H9 (cell line): ENCODE results near the gene UPB1. TPM values are rescaled to one million over a fixed set of nuclear protein-coding genes. Genes with fewer than 3 reads are reported as not detected.

ENCODE experiments used
- DNase-seq: peaks from one replicate; pipeline ENCODE4 v3.0.0-alpha.2; 2017
- H2AFZ ChIP-seq: one replicate; pipeline ENCODE4 v1.6.1; 2013; ENCODE audit warnings: mild to moderate bottlenecking, low read length, control low read depth, moderate library complexity
- H2AK5ac ChIP-seq: 2 replicates; pipeline ENCODE4 v1.6.1; 2013; ENCODE audit warnings: low read length, control low read depth, mixed read lengths; ENCODE audit not compliant: insufficient read length
- H2BK120ac ChIP-seq: one replicate; pipeline ENCODE4 v1.6.1; 2013; ENCODE audit warnings: low read depth, mild to moderate bottlenecking, low read length, control low read depth, inconsistent platforms; ENCODE audit not compliant: poor library complexity, severe bottlenecking
- H2BK12ac ChIP-seq: 2 replicates; pipeline ENCODE4 v1.6.1; 2013; ENCODE audit warnings: low read length, control low read depth, mixed read lengths, low read depth; ENCODE audit not compliant: insufficient read length
- H2BK15ac ChIP-seq: 2 replicates; pipeline ENCODE4 v1.6.1; 2013; ENCODE audit warnings: low read depth, low read length, control low read depth
- H2BK20ac ChIP-seq: one replicate; pipeline ENCODE4 v1.6.1; 2013; ENCODE audit warnings: low read depth, mild to moderate bottlenecking, low read length, control low read depth, inconsistent platforms; ENCODE audit not compliant: poor library complexity, severe bottlenecking
- H2BK5ac ChIP-seq: 2 replicates; pipeline ENCODE4 v1.6.1; 2013; ENCODE audit warnings: low read length, control low read depth, mixed read lengths; ENCODE audit not compliant: insufficient read length
- H3K14ac ChIP-seq: 2 replicates; pipeline ENCODE4 v1.6.1; 2013; ENCODE audit warnings: low read length, control low read depth; ENCODE audit not compliant: insufficient read depth
- H3K18ac ChIP-seq: 2 replicates; pipeline ENCODE4 v1.6.1; 2013; ENCODE audit warnings: low read depth, mild to moderate bottlenecking, mixed read lengths, low read length, control low read depth; ENCODE audit not compliant: insufficient read length
- H3K23ac ChIP-seq: 2 replicates; pipeline ENCODE4 v1.6.1; 2013; ENCODE audit warnings: low read length, control low read depth, mixed read lengths, low read depth; ENCODE audit not compliant: insufficient read length
- H3K23me2 ChIP-seq: 2 replicates; pipeline ENCODE4 v1.6.1; 2013; ENCODE audit warnings: low read depth, mild to moderate bottlenecking, mixed read lengths, low read length, control low read depth; ENCODE audit not compliant: insufficient read length, poor library complexity, severe bottlenecking
- H3K27ac ChIP-seq: 2 replicates; pipeline ENCODE4 v1.5.1; 2013; ENCODE audit warnings: low read length, control low read depth, mixed read lengths, low read depth; ENCODE audit not compliant: insufficient read length
- H3K27me3 ChIP-seq: 2 replicates; pipeline ENCODE4 v1.6.1; 2013; ENCODE audit warnings: low read length, control low read depth, inconsistent platforms; ENCODE audit not compliant: insufficient read depth
- H3K4ac ChIP-seq: 2 replicates; pipeline ENCODE4 v1.6.1; 2013; ENCODE audit warnings: low read depth, mild to moderate bottlenecking, control low read depth, inconsistent platforms, low read length, moderate library complexity
- H3K4me1 ChIP-seq: 2 replicates; pipeline ENCODE4 v1.6.1; 2013; ENCODE audit warnings: low read length, control low read depth, inconsistent platforms; ENCODE audit not compliant: insufficient read depth
- H3K4me2 ChIP-seq: 2 replicates; pipeline ENCODE4 v1.6.1; 2013; ENCODE audit warnings: low read length, control low read depth, mixed read lengths; ENCODE audit not compliant: insufficient read length, insufficient read depth
- H3K56ac ChIP-seq: 2 replicates; pipeline ENCODE4 v1.6.1; 2013; ENCODE audit warnings: low read depth, mild to moderate bottlenecking, mixed read lengths, low read length, control low read depth; ENCODE audit not compliant: insufficient read length
- H3K79me1 ChIP-seq: 2 replicates; pipeline ENCODE4 v1.6.1; 2013; ENCODE audit warnings: low read depth, mild to moderate bottlenecking, moderate library complexity, low read length, control low read depth, inconsistent platforms; ENCODE audit not compliant: insufficient read depth, poor library complexity, severe bottlenecking
- H3K79me2 ChIP-seq: 2 replicates; pipeline ENCODE4 v1.6.1; 2013; ENCODE audit warnings: low read length, control low read depth, inconsistent platforms; ENCODE audit not compliant: insufficient read depth
- H3K9ac ChIP-seq: 2 replicates; pipeline ENCODE4 v1.6.1; 2013; ENCODE audit warnings: low read length, control low read depth, mixed read lengths; ENCODE audit not compliant: insufficient read length; ENCODE audit errors: extremely low read depth
- H3K9me3 ChIP-seq: one replicate; pipeline ENCODE4 v1.6.1; 2013; ENCODE audit warnings: low read depth, low read length, inconsistent platforms; ENCODE audit not compliant: control insufficient read depth
- H3T11ph ChIP-seq: one replicate; pipeline ENCODE4 v1.6.1; 2013; ENCODE audit warnings: mild to moderate bottlenecking, low read length, control low read depth, inconsistent platforms
- H4K20me1 ChIP-seq: one replicate; pipeline ENCODE4 v1.6.1; 2013; ENCODE audit not compliant: control insufficient read depth, insufficient read length, insufficient read depth
- H4K5ac ChIP-seq: 2 replicates; pipeline ENCODE4 v1.6.1; 2013; ENCODE audit warnings: low read depth, mild to moderate bottlenecking, mixed read lengths, low read length, control low read depth; ENCODE audit not compliant: insufficient read length
- H4K8ac ChIP-seq: replicated peaks from 2 replicates; pipeline ENCODE4 v1.6.1; 2013; ENCODE audit warnings: low read length, control low read depth, mixed read lengths, low read depth; ENCODE audit not compliant: insufficient read length
- H4K91ac ChIP-seq: 2 replicates; pipeline ENCODE4 v1.6.1; 2013; ENCODE audit warnings: low read depth, mild to moderate bottlenecking, moderate library complexity, mixed read lengths, low read length, control low read depth; ENCODE audit not compliant: insufficient read length
- H3K27ac Mint-ChIP-seq, 3 experiments: 2 replicates in 2 of 3; 3 replicates in 1 of 3; pipeline ENCODE4 v1.8.0; 2020 to 2021; ENCODE audit warnings: mixed read lengths in 3 of 3, mild to moderate bottlenecking in 1 of 3, moderate library complexity in 1 of 3
- H3K27me3 Mint-ChIP-seq: 2 replicates; pipeline ENCODE4 v1.8.0; 2021; ENCODE audit warnings: low read depth, mild to moderate bottlenecking, moderate library complexity, mixed read lengths
- H3K36me3 Mint-ChIP-seq, 3 experiments: 2 replicates in 2 of 3; 3 replicates in 1 of 3; pipeline ENCODE4 v1.8.0; 2020 to 2021; ENCODE audit warnings: low read depth in 3 of 3, mixed read lengths in 3 of 3; ENCODE audit not compliant: insufficient read depth in 1 of 3
- H3K4me1 Mint-ChIP-seq, 2 experiments: 2 replicates each; pipeline ENCODE4 v1.8.0; 2020; ENCODE audit warnings: mixed read lengths in 2 of 2
- H3K4me3 Mint-ChIP-seq, 2 experiments: 2 replicates in 1 of 2; 3 replicates in 1 of 2; pipeline ENCODE4 v1.8.0; 2020 to 2021; ENCODE audit warnings: mild to moderate bottlenecking in 2 of 2, mixed read lengths in 2 of 2, moderate library complexity in 1 of 2
- H3K9me3 Mint-ChIP-seq, 2 experiments: 2 replicates in 1 of 2; 3 replicates in 1 of 2; pipeline ENCODE4 v1.8.0; 2020; ENCODE audit warnings: mild to moderate bottlenecking in 2 of 2, mixed read lengths in 2 of 2, moderate library complexity in 1 of 2
- CTCF ChIP-seq: fragments of 200-600 bp; sonication (generic); conservative IDR thresholded peaks from 3 replicates; pipeline ENCODE4 v1.8.0; 2021; ENCODE audit warnings: antibody characterized with exemption, mild to moderate bottlenecking
- WGBS: extraction: QIAGEN DNeasy Blood & Tissue Kit; methylation state at CpG from one replicate; pipeline ENCODE4 v1.1.7; 2013; ENCODE audit warnings: missing lambda C conversion rate, low lambda C conversion rate, mixed read lengths; ENCODE audit not compliant: insufficient read length; ENCODE audit errors: extremely low coverage; 5-methylcytosine and 5-hydroxymethylcytosine counted together
- total RNA-seq: library from RNA; stranded (reverse); gene quantifications from 2 replicates; pipeline ENCODE4 v1.2.1, GENCODE V29; 2021

UPB1 gene
- total RNA-seq, 1 experiment from 2014 or later, result not detected

- H3K18ac ChIP-seq, result no peak overlapping the region
- no peaks in the 10 kb centered on the region; a peak in 1 of 5 replicates for H3K9me3 Mint-ChIP-seq
- no peak overlapping the region for H2BK5ac ChIP-seq
- H4K20me1 ChIP-seq, result no peaks in the 10 kb centered on the region
- H2BK20ac ChIP-seq, result no peak overlapping the region
- H3K79me1 ChIP-seq, result no peaks in the 10 kb centered on the region
- no peak overlapping the region for H2BK15ac ChIP-seq
- H3K9ac ChIP-seq, result no peak overlapping the region
- no peak overlapping the region for H2AFZ ChIP-seq
- no peak overlapping the region for H3K27ac Mint-ChIP-seq
- peaks cover 38 to 46% of the 10 kb centered on the region in 2 experiments for H3K4me1 Mint-ChIP-seq
- H3K14ac ChIP-seq, result no peak overlapping the region
- H4K91ac ChIP-seq, result no peak overlapping the region
- no peak for DNase-seq
- no peaks in the 10 kb centered on the region for H3K36me3 Mint-ChIP-seq
- H3K56ac ChIP-seq, result no peak overlapping the region
- no peak overlapping the region for H3T11ph ChIP-seq
- no peaks in the 10 kb centered on the region for H3K9me3 ChIP-seq
- no peak for TF ChIP-seq CTCF
- H3K4ac ChIP-seq, result no peak overlapping the region
- no peak overlapping the region for H3K23ac ChIP-seq
- whole genome bisulfite sequencing, result no CpG with 5 or more reads among the region's 5 CpGs
- H3K27me3 Mint-ChIP-seq, result peaks cover 10% of the 10 kb centered on the region
- H2BK12ac ChIP-seq, result no peak overlapping the region
- no peak overlapping the region for H2BK120ac ChIP-seq
- no peak overlapping the region for H3K4me3 Mint-ChIP-seq
- H3K27ac ChIP-seq, result no peak overlapping the region
- no peaks in the 10 kb centered on the region; the same call in 1 of the 2 replicates for H3K4me1 ChIP-seq
- H4K5ac ChIP-seq, result no peak overlapping the region
- no peak overlapping the region for H2AK5ac ChIP-seq
- no peaks in the 10 kb centered on the region for H3K23me2 ChIP-seq
- H3K4me2 ChIP-seq, result no peak overlapping the region
- no peak overlapping the region for H4K8ac ChIP-seq
- no peaks in the 10 kb centered on the region for H3K79me2 ChIP-seq
- no peaks in the 10 kb centered on the region for H3K27me3 ChIP-seq
Measured at GRCh38 chr22:24503843-24504338, 8.8 kb downstream of the UPB1 start.
